ENCODE results near the gene PRPF6.

DNA sequence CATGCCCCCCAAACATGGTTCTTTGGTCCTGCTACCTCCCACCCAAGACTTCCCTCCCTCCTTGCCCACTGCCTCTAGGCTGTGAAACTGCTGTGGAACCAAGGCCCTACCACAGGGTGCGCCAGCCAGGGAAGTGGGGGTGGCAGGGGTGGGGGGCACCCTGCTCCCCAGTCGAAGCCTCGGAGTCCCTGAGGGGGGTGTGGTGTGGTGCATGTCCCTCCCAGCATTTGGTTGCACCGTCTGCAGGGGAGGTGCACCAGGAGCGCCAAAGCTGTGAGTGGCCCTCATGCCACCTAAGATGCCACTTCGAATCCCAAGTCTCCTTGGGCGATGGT lies 96.6 kb downstream of the PRPF6 start:
- TF ChIP-seq, protein P1, sequence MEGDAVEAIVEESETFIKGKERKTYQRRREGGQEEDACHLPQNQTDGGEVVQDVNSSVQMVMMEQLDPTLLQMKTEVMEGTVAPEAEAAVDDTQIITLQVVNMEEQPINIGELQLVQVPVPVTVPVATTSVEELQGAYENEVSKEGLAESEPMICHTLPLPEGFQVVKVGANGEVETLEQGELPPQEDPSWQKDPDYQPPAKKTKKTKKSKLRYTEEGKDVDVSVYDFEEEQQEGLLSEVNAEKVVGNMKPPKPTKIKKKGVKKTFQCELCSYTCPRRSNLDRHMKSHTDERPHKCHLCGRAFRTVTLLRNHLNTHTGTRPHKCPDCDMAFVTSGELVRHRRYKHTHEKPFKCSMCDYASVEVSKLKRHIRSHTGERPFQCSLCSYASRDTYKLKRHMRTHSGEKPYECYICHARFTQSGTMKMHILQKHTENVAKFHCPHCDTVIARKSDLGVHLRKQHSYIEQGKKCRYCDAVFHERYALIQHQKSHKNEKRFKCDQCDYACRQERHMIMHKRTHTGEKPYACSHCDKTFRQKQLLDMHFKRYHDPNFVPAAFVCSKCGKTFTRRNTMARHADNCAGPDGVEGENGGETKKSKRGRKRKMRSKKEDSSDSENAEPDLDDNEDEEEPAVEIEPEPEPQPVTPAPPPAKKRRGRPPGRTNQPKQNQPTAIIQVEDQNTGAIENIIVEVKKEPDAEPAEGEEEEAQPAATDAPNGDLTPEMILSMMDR (conservative IDR thresholded peaks at IDR 0.05; ENCODE audit: low read length): 0 out of 2 replicates have a peak, but pooled peaks have one; percentile 9
- TF ChIP-seq EZH2phosphoT487 (IDR thresholded peaks at IDR 0.05; ENCODE audit: borderline replicate concordance, low read depth, low read length): no peak
